CD4-positive, alpha-beta T cell treated with Interleukin-21 for 1 hour (primary cell): Measurements from ENCODE around the gene HOXB6.

ENCODE experiments used
- DNase-seq: peaks from one replicate; pipeline ENCODE4 v3.0.0-alpha.2; 2020

Gene HOXB6

GRCh38 chr17:48621410-48622392, 16.9 kb upstream of the HOXB6 start:
- DNase-seq = no peak

GRCh38 chr17:48620461-48621139, 15.8 kb upstream of the HOXB6 start:
- no peak for DNase-seq

- DNase-seq = no peak
Observed at GRCh38 chr17:48619826-48620449, 15.2 kb upstream of the HOXB6 start.

GRCh38 chr17:48618256-48618896, 13.6 kb upstream of the HOXB6 start:
- DNase-seq = peak; percentile 85

- DNase-seq = no peak
Observed at GRCh38 chr17:48617471-48618255, 12.9 kb upstream of the HOXB6 start.

GRCh38 chr17:48616717-48617470, 12.1 kb upstream of the HOXB6 start:
- DNase-seq = no peak

- DNase-seq = no peak
Observed at GRCh38 chr17:48615963-48616716, 11.4 kb upstream of the HOXB6 start.

GRCh38 chr17:48615047-48615962, 10.5 kb upstream of the HOXB6 start, which contains the start of gene HOXB8:
TSS of gene HOXB8 (minus strand) at chr17:48615292. CDS start at chr17:48614704, 588 bp downstream.
- no peak for DNase-seq

- peak; percentile 38 for DNase-seq
Observed at GRCh38 chr17:48613862-48614694, 9.3 kb upstream of the HOXB6 start.

- peak; percentile 58 for DNase-seq
Observed at GRCh38 chr17:48612854-48613691, 8.3 kb upstream of the HOXB6 start.

GRCh38 chr17:48612456-48612853, 7.7 kb upstream of the HOXB6 start:
- DNase-seq = no peak

GRCh38 chr17:48611681-48612455, 7.1 kb upstream of the HOXB6 start:
- no peak for DNase-seq

- no peak for DNase-seq
Observed at GRCh38 chr17:48611213-48611612, 6.4 kb upstream of the HOXB6 start.

GRCh38 chr17:48610282-48611211, 5.8 kb upstream of the HOXB6 start, which contains the start of gene HOXB7:
TSS of gene HOXB7 (minus strand) at chr17:48611017. CDS start at chr17:48610918, 99 bp downstream.
- DNase-seq = peak; percentile 64

GRCh38 chr17:48609759-48610281, 5.0 kb upstream of the HOXB6 start:
- no peak for DNase-seq
